HCT116 (cell line): Measurements from ENCODE around the gene USH1C. TPM values are rescaled to one million over a fixed set of nuclear protein-coding genes. Genes with fewer than 3 reads are reported as not detected.

Source experiments
- ATAC-seq: fragments of 200-7000 bp; cut with Tn5 transposase; 2 replicates; pipeline ENCODE4 v1.9.1; 2020; ENCODE audit warnings: mild to moderate bottlenecking, moderate library complexity
- BruUV-seq: library from RNA; stranded (reverse); fragments of 400-500 nt; replicated peaks from 2 replicates; lab custom pipeline; 2021; lab: Mats Ljungman, UMichigan
- CTCF ChIA-PET: fragments of 300-600 bp; sonication (Branson Sonifier 250); formaldehyde crosslinking; loops from one replicate; lab custom pipeline; 2021; ENCODE audit warnings: antibody characterized with exemption; lab: Charles Lee
- POLR2A ChIA-PET: fragments of 300-600, 350-600 bp; sonication (Branson Sonifier 250); formaldehyde crosslinking; loops from one replicate; lab custom pipeline; 2021; ENCODE audit warnings: antibody characterized with exemption; lab: Charles Lee
- RAD21 ChIA-PET, 2 experiments: fragments of 300-600 bp; sonication (Branson Sonifier 250); formaldehyde crosslinking; loops; one replicate each; lab custom pipeline; 2023; ENCODE audit warnings: low total read pairs in 2 of 2; ENCODE audit not compliant: uncharacterized antibody in 2 of 2, unreplicated experiment in 2 of 2, low non-redundant PET in 1 of 2; lab: Charles Lee
- DNase-seq: peaks from one replicate; pipeline ENCODE4 v3.0.0-alpha.2; 2010; ENCODE audit warnings: low read depth, low spot score
- H2AFZ ChIP-seq: fragments of 200-600 bp; shearing (Covaris generic), sonication (generic); 2 replicates; pipeline ENCODE4 v1.6.1; 2017; ENCODE audit warnings: low read depth, mixed run types, mixed read lengths, antibody characterized with exemption, low read length; ENCODE audit not compliant: poor library complexity, severe bottlenecking
- H3K27ac ChIP-seq: 2 replicates; pipeline ENCODE4 v1.5.1; 2012; ENCODE audit warnings: low read depth, low read length
- H3K27me3 ChIP-seq: fragments of 200-600 bp; sonication (generic); 2 replicates; pipeline ENCODE4 v1.6.1; 2016; ENCODE audit warnings: mixed run types, low read length, mixed read lengths; ENCODE audit not compliant: insufficient read depth
- H3K36me3 ChIP-seq, 2 experiments: fragments of 200-500 bp in 1 of 2; fragments of 200-600 bp in 1 of 2; sonication (Bioruptor generic) in 1 of 2; sonication (generic) in 1 of 2; 2 replicates each; pipeline versions ENCODE4 v1.5.1 to v1.6.1; 2014 to 2016; ENCODE audit warnings: low read length in 2 of 2, inconsistent platforms in 1 of 2, mixed read lengths in 1 of 2, mixed run types in 1 of 2; ENCODE audit not compliant: insufficient read depth in 2 of 2, control insufficient read depth in 1 of 2
- H3K4me1 ChIP-seq, 2 experiments: fragments of 200-600 bp in 1 of 2; sonication (generic) in 1 of 2; 2 replicates each; pipeline versions ENCODE4 v1.5.1 to v1.6.1; 2012 to 2017; ENCODE audit warnings: low read length in 2 of 2, inconsistent platforms in 1 of 2, mild to moderate bottlenecking in 1 of 2, mixed read lengths in 1 of 2, mixed run types in 1 of 2, moderate library complexity in 1 of 2; ENCODE audit not compliant: insufficient read depth in 2 of 2, control insufficient read depth in 1 of 2
- H3K4me2 ChIP-seq: fragments of 200-600 bp; sonication (generic); 2 replicates; pipeline ENCODE4 v1.6.1; 2017; ENCODE audit warnings: mixed run types, low read length, mixed read lengths
- H3K4me3 ChIP-seq, 2 experiments: fragments of 200-600 bp in 1 of 2; sonication (generic) in 1 of 2; replicated peaks in 1 of 2; 2 replicates each; pipeline ENCODE4 v1.5.1; 2011 to 2016; ENCODE audit warnings: low read length in 2 of 2, control low read depth in 1 of 2, low read depth in 1 of 2, mild to moderate bottlenecking in 1 of 2, mixed read lengths in 1 of 2, mixed run types in 1 of 2
- H3K79me2 ChIP-seq: fragments of 200-600 bp; sonication (generic); 2 replicates; pipeline ENCODE4 v1.6.1; 2017; ENCODE audit warnings: mild to moderate bottlenecking, mixed run types, low read length, moderate library complexity, mixed read lengths; ENCODE audit not compliant: insufficient read depth
- H3K9ac ChIP-seq: fragments of 200-600 bp; sonication (generic); 2 replicates; pipeline ENCODE4 v1.6.1; 2016; ENCODE audit warnings: low read length, mixed read lengths
- H3K9me2 ChIP-seq: fragments of 200-600 bp; sonication (generic), shearing (Covaris generic); 2 replicates; pipeline ENCODE4 v1.6.1; 2017; ENCODE audit warnings: mixed run types, mild to moderate bottlenecking, moderate library complexity; ENCODE audit not compliant: insufficient read depth
- H3K9me3 ChIP-seq, 2 experiments: fragments of 200-500 bp in 1 of 2; fragments of 200-600 bp in 1 of 2; sonication (Bioruptor generic) in 1 of 2; sonication (generic) in 1 of 2; 2 replicates each; pipeline ENCODE4 v1.6.1; 2014 to 2017; ENCODE audit warnings: low read length in 2 of 2, mixed read lengths in 2 of 2, inconsistent platforms in 1 of 2, low read depth in 1 of 2, mild to moderate bottlenecking in 1 of 2, mixed run types in 1 of 2, moderate library complexity in 1 of 2; ENCODE audit not compliant: control insufficient read depth in 1 of 2, insufficient read depth in 1 of 2
- H4K20me1 ChIP-seq: fragments of 200-600 bp; sonication (generic), shearing (Covaris generic); 2 replicates; pipeline ENCODE4 v1.6.1; 2017; ENCODE audit warnings: mixed run types, mild to moderate bottlenecking, moderate library complexity; ENCODE audit not compliant: insufficient read depth
- ATF3 ChIP-seq: IDR thresholded peaks from 2 replicates; pipeline ENCODE4 v1.6.1; 2012
- CBX3 ChIP-seq: IDR thresholded peaks from 2 replicates; pipeline ENCODE4 v1.6.1; 2012; ENCODE audit warnings: low read depth
- CEBPB ChIP-seq: IDR thresholded peaks from 2 replicates; pipeline ENCODE4 v1.6.1; 2012; ENCODE audit warnings: low read depth
- CTCF ChIP-seq, 3 experiments: fragments of 200-600 bp in 1 of 3; sonication (generic) in 1 of 3; IDR thresholded peaks in 2 of 3; conservative IDR thresholded peaks in 1 of 3; 2 replicates each; pipeline ENCODE4 v1.5.1; 2012 to 2017; ENCODE audit warnings: low read depth in 2 of 3, low read length in 2 of 3, antibody characterized with exemption in 1 of 3, borderline replicate concordance in 1 of 3, control low read depth in 1 of 3, mild to moderate bottlenecking in 1 of 3, mixed read lengths in 1 of 3, mixed run types in 1 of 3, moderate library complexity in 1 of 3; ENCODE audit not compliant: insufficient read depth in 1 of 3
- ELF1 ChIP-seq: IDR thresholded peaks from 2 replicates; pipeline ENCODE4 v1.6.1; 2012; ENCODE audit warnings: low read depth, borderline replicate concordance
- EZH2 ChIP-seq: fragments of 200-600 bp; sonication (generic); IDR thresholded peaks from 2 replicates; pipeline ENCODE4 v1.6.1; 2017; ENCODE audit warnings: antibody characterized with exemption, mixed run types
- EZH2phosphoT487 ChIP-seq: fragments of 200-600 bp; IDR thresholded peaks from 2 replicates; pipeline ENCODE4 v1.6.1; 2018; ENCODE audit warnings: antibody characterized with exemption, borderline replicate concordance
- JUND ChIP-seq: IDR thresholded peaks from 2 replicates; pipeline ENCODE4 v1.6.1; 2012
- MAX ChIP-seq: IDR thresholded peaks from 2 replicates; pipeline ENCODE4 v1.6.1; 2012
- POLR2A ChIP-seq: IDR thresholded peaks from 2 replicates; pipeline ENCODE4 v1.7.0; 2011; ENCODE audit warnings: borderline replicate concordance; ENCODE audit not compliant: insufficient read depth, insufficient read length; ENCODE audit errors: extremely low read depth
- POLR2AphosphoS5 ChIP-seq: IDR thresholded peaks from 2 replicates; pipeline ENCODE4 v1.6.1; 2011; ENCODE audit warnings: mild to moderate bottlenecking, low read depth, low read length, moderate library complexity
- RAD21 ChIP-seq: IDR thresholded peaks from 2 replicates; pipeline ENCODE4 v1.6.1; 2012; ENCODE audit warnings: low read depth, mild to moderate bottlenecking
- SP1 ChIP-seq: IDR thresholded peaks from 2 replicates; pipeline ENCODE4 v1.6.1; 2012; ENCODE audit warnings: low read depth
- SRF ChIP-seq: IDR thresholded peaks from 2 replicates; pipeline ENCODE4 v1.6.1; 2012; ENCODE audit warnings: low read depth
- TCF7L2 ChIP-seq: IDR thresholded peaks from 2 replicates; pipeline ENCODE4 v1.7.0; 2011; ENCODE audit warnings: borderline replicate concordance, inconsistent platforms; ENCODE audit not compliant: insufficient read depth, insufficient read length; ENCODE audit errors: extremely low read depth
- YY1 ChIP-seq: IDR thresholded peaks from 2 replicates; pipeline ENCODE4 v1.6.1; 2011; ENCODE audit warnings: low read length, low read depth, moderate library complexity, mild to moderate bottlenecking; ENCODE audit not compliant: insufficient replicate concordance; ENCODE audit errors: extremely low read depth
- ZFX ChIP-seq: fragments of 450-650 bp; IDR thresholded peaks from 2 replicates; pipeline ENCODE4 v1.6.1; 2017
- intact Hi-C: fragments of 100-400 bp; cut with micrococcal nuclease; formaldehyde crosslinking; loops from 2 replicates; pipeline ENCODE4 v1.10.0; 2022
- total RNA-seq: library from RNA; stranded (reverse); gene quantifications from one replicate; pipeline ENCODE4 v1.2.1, GENCODE V29; 2021; ENCODE audit not compliant: unreplicated experiment

USH1C gene
- total RNA-seq, 1 experiment from 2014 or later, result 13.4 TPM

GRCh38 chr11:17477084-17477333, 67.2 kb downstream of the USH1C start:
- no peaks in the 10 kb centered on the region for H3K9me2 ChIP-seq
- no peaks in the 10 kb centered on the region for H4K20me1 ChIP-seq
- no peaks in the 10 kb centered on the region for H3K36me3 ChIP-seq
- DNase-seq, result no peak
- ChIA-PET CTCF (no interaction called here), POLR2A (no interaction called here), RAD21 (no interaction called here)
- H3K79me2 ChIP-seq, result no peaks in the 10 kb centered on the region
- no peaks in the 10 kb centered on the region for H3K9me3 ChIP-seq
- no peak overlapping the region for H2AFZ ChIP-seq
- no peaks in the 10 kb centered on the region for H3K27me3 ChIP-seq
- BruUV-seq, result no TSS peak
- ATAC-seq, result no peak
- H3K4me1 ChIP-seq, result peaks cover 5 to 20% of the 10 kb centered on the region in 2 experiments; a peak in 3 of 4 replicates
- H3K27ac ChIP-seq, result no peak overlapping the region
- H3K4me3 ChIP-seq, result no peak overlapping the region
- intact Hi-C loops, result no loop called here
- H3K9ac ChIP-seq, result no peak overlapping the region
- TF ChIP-seq TCF7L2 (no peak), POLR2AphosphoS5 (no peak), JUND (no peak), CBX3 (no peak), EZH2phosphoT487 (no peak), SP1 (no peak), ELF1 (no peak), SRF (no peak), ZFX (no peak), RAD21 (no peak), YY1 (no peak), CTCF (IDR thresholded peaks at IDR 0.05 in 2 of 3, conservative IDR thresholded peaks at IDR 0.05 in 1 of 3; ENCODE audit: borderline replicate concordance in 1 of 3, insufficient read depth in 1 of 3, low read depth in 2 of 3, low read length in 2 of 3) (no peak), POLR2A (no peak), CEBPB (no peak), MAX (no peak), ATF3 (no peak), EZH2 (no peak)
- TF ChIP-seq, all 23 proteins: peak for 0
- H3K4me2 ChIP-seq, result no peak overlapping the region
